Dendritic cell treated with granulocyte-macrophage colony-stimulating factor and Interleukin-4, amounts not matched to agents 40 ng/mL and 50 ng/mL, for 4 days (primary cell): Measurements from ENCODE around the gene ACVR2B.
A peak's percentile ranks its signal among the peaks of the same experiment; 100 is the strongest.

ENCODE experiments used
- H3K27ac Mint-ChIP-seq: one replicate; pipeline ENCODE4 v1.8.0; 2022; ENCODE audit warnings: mild to moderate bottlenecking, mixed read lengths
- H3K27me3 Mint-ChIP-seq: one replicate; pipeline ENCODE4 v1.8.0; 2022; ENCODE audit warnings: mild to moderate bottlenecking, mixed read lengths
- H3K36me3 Mint-ChIP-seq: one replicate; pipeline ENCODE4 v1.8.0; 2022; ENCODE audit warnings: low read depth, mixed read lengths
- H3K4me1 Mint-ChIP-seq: one replicate; pipeline ENCODE4 v1.8.0; 2022; ENCODE audit warnings: low read depth, mixed read lengths
- H3K4me3 Mint-ChIP-seq: one replicate; pipeline ENCODE4 v1.8.0; 2022; ENCODE audit warnings: mild to moderate bottlenecking, moderate library complexity, mixed read lengths
- H3K9me3 Mint-ChIP-seq: one replicate; pipeline ENCODE4 v1.8.0; 2022; ENCODE audit warnings: mixed read lengths
- intact Hi-C: fragments of 100-400 bp; cut with micrococcal nuclease; formaldehyde crosslinking; loops from one replicate; pipeline ENCODE4 v1.15.0; 2022

ACVR2B gene

DNA sequence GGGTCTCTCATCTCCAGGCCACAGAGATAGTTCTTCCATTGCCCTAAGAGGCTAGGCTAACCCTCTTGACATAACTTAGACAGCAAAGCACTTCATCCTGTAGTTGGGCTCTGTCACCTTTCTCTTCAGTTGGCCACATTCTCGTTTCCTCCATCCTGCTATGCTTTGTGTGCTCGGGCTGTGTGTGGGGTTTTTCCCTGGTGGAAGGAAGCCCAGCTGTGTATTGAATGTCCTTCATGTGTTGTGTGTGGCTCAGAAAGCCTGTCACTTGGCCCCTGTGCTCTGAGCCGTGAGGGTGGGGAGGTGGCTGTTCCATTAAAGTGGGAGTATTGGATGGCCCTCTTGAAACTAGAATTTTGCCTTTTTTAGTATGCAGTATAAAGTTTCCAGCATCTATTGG, 33.6 kb downstream of the ACVR2B start:
- H3K9me3 Mint-ChIP-seq = no peaks in the 10 kb centered on the region
- H3K36me3 Mint-ChIP-seq = peaks cover 25% of the 10 kb centered on the region
- no peaks in the 10 kb centered on the region for H3K4me1 Mint-ChIP-seq
- H3K27me3 Mint-ChIP-seq = no peaks in the 10 kb centered on the region
- H3K27ac Mint-ChIP-seq = no peak overlapping the region
- H3K4me3 Mint-ChIP-seq = no peak overlapping the region
- intact Hi-C loops = loop anchor here (10.0 kb wide), 1 partner anchor 513 kb away; no protein-coding TSS in a partner anchor

DNA sequence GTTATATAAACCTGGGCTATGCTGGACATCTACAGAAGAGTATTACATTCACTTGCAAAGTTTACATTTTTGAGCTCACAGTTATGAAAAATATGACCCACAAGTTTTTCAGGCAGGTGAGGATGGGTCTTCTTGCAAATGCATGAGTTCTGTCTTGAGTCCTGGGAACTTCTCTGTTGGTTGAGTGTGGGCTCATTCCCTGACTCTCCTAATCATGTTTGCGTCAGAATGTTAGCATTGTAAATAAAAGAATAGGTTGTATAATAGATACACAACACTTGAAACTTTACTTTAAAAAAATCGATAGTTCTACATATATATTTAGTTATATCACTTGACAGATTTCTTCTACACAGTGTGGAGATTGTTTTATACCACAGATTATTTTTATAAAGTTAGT, 35.3 kb downstream of the ACVR2B start:
- Mint-ChIP-seq H3K36me3 (peaks cover 9% of the 10 kb centered on the region), H3K27ac (no peak overlapping the region), H3K4me1 (no peaks in the 10 kb centered on the region), H3K9me3 (no peaks in the 10 kb centered on the region), H3K4me3 (no peak overlapping the region), H3K27me3 (no peaks in the 10 kb centered on the region)
- intact Hi-C loops = loop anchor here (10.0 kb wide), 1 partner anchor 514 kb away; no protein-coding TSS in a partner anchor

DNA sequence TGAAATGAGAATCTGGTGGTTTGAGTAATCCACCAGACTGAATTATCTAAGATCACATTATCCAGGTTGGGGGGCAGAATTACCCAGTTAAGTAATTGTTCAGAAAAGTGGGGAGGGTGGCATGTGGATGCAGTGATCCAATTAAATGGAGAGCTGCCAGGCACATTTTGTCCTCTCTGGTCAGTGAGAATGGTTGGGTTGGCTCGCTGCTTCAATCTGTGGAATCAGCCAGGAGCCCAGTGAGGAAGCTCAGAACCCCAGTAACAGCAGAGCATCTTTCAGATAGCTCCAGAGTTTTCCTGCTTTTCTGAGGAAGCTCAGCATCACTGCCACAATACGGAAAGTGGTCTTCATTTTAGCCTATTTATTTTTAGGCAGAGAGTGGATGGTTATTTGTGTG, 36.1 kb downstream of the ACVR2B start:
- Mint-ChIP-seq H3K4me3 (no peak overlapping the region), H3K27me3 (no peaks in the 10 kb centered on the region), H3K9me3 (no peaks in the 10 kb centered on the region), H3K27ac (no peak overlapping the region), H3K4me1 (no peaks in the 10 kb centered on the region), H3K36me3 (peaks cover 6% of the 10 kb centered on the region)
- intact Hi-C loops = loop anchor here (10.0 kb wide), 2 partner anchors 515 to 635 kb away; no protein-coding TSS in a partner anchor

DNA sequence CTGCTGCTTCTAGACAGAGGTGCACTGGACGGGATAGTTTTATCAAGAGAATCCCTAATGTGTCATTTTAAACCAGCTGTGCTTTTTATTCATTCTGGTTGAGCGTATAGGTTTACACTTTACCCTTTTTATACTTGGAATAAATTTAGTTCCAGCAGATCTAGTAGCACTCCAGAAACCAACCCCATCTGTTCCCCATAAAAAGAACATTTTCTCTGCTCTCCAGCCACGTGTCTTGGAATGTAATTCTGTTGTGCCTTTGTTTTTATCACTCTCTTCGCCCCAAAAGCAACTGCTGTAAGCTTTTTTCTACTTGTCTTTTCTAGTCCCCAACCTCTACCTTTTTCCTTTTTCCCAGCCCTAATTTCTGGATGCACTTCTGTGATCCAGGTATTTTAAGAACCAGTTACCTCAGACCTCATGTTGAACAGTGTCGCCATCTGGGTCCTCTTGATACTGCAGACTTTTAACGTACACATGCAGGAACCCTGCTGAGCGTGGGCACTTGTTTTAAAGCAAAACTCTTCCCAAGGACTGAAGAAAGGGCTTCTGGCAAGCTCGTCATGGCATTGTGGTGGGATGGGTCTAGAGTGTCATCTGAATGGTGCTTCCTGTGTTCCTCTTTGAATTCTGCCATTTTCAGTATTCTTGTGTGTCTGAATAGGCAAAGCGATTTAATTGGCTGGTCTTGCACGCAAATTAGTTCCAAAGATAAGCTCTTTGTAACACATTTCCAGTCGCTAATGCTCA, 36.8 kb downstream of the ACVR2B start:
- H3K36me3 Mint-ChIP-seq = no peaks in the 10 kb centered on the region
- intact Hi-C loops = loop anchor here (10.0 kb wide), 1 partner anchor 636 kb away; no protein-coding TSS in a partner anchor

DNA sequence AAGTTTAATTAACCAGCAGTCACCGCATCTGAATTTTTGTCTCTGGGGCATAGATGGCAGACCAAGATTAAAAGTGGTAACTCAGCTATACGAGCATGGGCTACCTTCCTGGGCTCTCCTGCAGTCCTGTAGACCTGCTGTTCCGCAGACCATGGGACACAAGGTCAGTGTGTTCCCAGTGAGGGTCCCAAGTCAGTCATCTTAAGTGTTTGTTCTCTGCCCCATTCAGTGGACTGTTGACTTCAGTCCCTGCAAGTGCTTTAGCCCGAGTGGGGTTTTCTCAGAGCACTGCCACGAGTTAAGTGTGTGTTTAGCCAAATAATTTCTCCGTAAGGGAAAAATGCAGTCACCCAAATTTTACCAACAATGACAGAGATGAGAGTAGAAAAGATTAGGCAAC, 37.5 kb downstream of the ACVR2B start:
- Mint-ChIP-seq H3K4me3 (no peak overlapping the region), H3K36me3 (peaks cover under 1% of the 10 kb centered on the region), H3K27ac (no peak overlapping the region), H3K4me1 (no peaks in the 10 kb centered on the region), H3K9me3 (no peaks in the 10 kb centered on the region), H3K27me3 (no peaks in the 10 kb centered on the region)
- intact Hi-C loops = loop anchor here (10.0 kb wide), 1 partner anchor 636 kb away; no protein-coding TSS in a partner anchor

More for the DNA sequence above, 36.8 kb downstream of the ACVR2B start:
- Mint-ChIP-seq H3K9me3 (no peaks in the 10 kb centered on the region), H3K27me3 (no peaks in the 10 kb centered on the region), H3K4me3 (no peak overlapping the region), H3K27ac (no peak overlapping the region), H3K4me1 (no peaks in the 10 kb centered on the region)

DNA sequence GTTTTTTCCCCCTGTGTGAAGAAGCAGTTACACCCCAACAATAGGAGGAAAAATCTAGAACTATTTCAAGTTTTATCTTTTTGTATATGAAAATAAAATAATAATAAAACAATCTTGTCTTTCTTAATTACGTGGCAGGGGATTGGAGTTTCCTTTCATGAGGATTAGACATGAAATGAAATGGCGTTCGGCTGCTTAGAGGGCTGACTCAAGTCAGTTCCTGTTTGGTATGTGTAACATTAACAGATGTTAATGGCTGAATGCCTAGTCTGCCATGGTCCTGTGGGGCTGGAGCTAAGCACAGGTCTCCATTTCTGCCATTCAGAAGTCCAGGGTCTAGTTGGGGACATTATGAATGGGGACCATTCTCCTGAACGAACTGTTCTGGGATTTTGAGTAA, 39.3 kb downstream of the ACVR2B start:
- intact Hi-C loops = loop anchor here (10.0 kb wide), 1 partner anchor 638 kb away; no protein-coding TSS in a partner anchor
- H3K9me3 Mint-ChIP-seq = no peaks in the 10 kb centered on the region
- no peak overlapping the region for H3K27ac Mint-ChIP-seq
- H3K4me3 Mint-ChIP-seq = no peak overlapping the region
- no peaks in the 10 kb centered on the region for H3K27me3 Mint-ChIP-seq
- peaks cover 13% of the 10 kb centered on the region for H3K4me1 Mint-ChIP-seq
- H3K36me3 Mint-ChIP-seq = peaks cover 6% of the 10 kb centered on the region

DNA sequence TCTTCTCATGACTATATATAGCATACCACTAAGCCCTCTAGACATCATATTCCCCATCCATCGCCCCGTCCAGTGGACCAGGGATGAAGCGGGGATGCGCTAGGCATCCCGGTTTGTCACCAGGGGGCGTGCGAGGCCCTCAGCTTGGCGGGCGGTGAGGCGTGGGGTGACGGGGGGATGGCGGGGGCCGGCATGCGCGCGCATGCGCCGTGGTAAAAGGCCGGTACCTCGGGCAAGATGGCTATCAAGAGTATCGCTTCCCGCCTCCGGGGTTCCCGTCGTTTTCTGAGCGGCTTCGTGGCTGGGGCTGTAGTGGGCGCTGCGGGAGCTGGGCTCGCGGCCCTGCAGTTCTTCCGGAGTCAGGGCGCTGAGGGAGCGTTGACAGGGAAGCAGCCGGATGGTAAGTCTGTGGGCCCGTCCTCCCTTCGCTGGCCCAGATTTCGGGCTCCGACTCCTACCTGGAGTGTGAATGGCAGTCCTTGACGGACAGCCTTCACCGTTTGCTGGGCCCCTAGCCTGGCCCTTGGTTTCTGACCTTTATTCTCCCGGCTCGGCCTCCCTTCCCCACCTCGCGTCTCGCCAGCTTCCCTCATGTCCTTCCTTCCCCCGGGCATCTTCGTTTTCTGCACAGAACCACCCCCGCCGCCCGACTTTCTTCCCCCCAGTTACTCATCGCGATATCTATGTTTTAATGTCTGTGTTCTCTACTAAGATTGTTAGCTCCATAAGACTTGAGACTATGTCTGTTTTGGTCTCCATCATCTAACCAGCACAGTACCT, 42.6 kb downstream of the ACVR2B start, which contains the start of gene EXOG:
TSS of gene EXOG (plus strand) at position 210 of the 780 bp plus-strand sequence. CDS start at position 238, 28 bp downstream.
- H3K36me3 Mint-ChIP-seq = peaks cover 20% of the 10 kb centered on the region
- H3K4me3 Mint-ChIP-seq = peak within 1 kb of the TSS; percentile 85
- intact Hi-C loops = loop anchor here (10.0 kb wide), 1 partner anchor 642 kb away; no protein-coding TSS in a partner anchor
- no peaks in the 10 kb centered on the region for H3K9me3 Mint-ChIP-seq
- H3K27ac Mint-ChIP-seq = peak within 1 kb of the TSS; percentile 93
- H3K27me3 Mint-ChIP-seq = no peaks in the 10 kb centered on the region
- H3K4me1 Mint-ChIP-seq = peaks cover 19% of the 10 kb centered on the region

DNA sequence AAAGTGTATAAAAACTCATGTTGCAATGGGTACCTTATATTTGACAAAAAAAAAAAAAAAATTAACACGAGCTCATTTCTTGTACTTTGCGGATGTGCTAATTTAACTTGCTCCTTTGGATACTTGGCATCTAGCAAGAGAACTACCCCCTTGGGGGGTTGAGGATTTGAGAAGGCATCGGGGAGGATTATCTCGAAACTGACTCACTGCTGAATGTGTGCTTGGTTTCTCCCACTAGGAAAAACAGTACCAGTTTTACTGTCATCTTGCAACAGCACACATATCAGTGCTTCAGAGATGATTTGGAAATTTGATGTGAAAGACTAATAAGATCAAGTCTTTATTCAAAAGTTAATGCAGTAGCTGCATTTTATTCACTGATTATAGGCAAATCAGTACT, 43.3 kb downstream of the ACVR2B start:
- H3K27ac Mint-ChIP-seq = peak overlapping the region; percentile 93
- intact Hi-C loops = loop anchor here (10.0 kb wide), 1 partner anchor 642 kb away; no protein-coding TSS in a partner anchor
- no peaks in the 10 kb centered on the region for H3K9me3 Mint-ChIP-seq
- H3K27me3 Mint-ChIP-seq = no peaks in the 10 kb centered on the region
- H3K4me3 Mint-ChIP-seq = peak overlapping the region; percentile 85
- H3K36me3 Mint-ChIP-seq = peaks cover 27% of the 10 kb centered on the region
- H3K4me1 Mint-ChIP-seq = peaks cover 19% of the 10 kb centered on the region

DNA sequence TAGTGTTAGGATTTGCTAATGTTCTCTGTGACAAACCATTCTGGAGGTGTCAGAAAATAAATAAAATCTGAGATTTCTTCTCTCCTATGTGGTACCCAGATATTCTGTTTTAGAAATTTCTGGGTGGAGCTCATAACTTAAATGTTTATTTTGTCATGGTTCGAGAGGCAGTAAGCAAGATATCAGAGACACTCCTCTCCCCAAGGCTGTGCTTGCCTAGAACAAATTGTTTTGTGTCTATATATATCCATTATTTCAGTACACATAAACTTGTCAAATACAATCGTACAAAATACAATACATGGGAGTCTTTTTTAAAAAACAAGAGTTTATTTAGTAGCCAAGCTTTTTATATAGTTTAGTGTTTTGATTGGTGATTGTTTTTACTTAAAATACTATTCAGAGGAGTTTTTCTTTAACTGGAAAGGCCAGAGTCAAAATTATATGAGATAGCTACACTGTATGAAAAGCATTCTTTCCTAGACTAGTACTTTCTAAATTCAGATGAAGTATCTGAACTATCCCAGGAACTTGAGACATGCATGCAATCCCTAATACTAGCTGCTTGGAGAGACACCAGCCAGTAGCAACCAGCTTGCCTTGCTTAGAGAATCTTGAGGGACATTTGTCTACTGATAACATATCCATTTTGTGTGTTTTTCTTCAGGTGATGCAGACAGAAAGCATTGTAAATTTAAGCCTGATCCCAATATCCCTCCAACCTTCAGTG, 47.2 kb downstream of the ACVR2B start:
- H3K4me3 Mint-ChIP-seq = no peak overlapping the region
- peaks cover 19% of the 10 kb centered on the region for H3K4me1 Mint-ChIP-seq
- peaks cover 48% of the 10 kb centered on the region for H3K36me3 Mint-ChIP-seq
- H3K27me3 Mint-ChIP-seq = no peaks in the 10 kb centered on the region
- no peak overlapping the region for H3K27ac Mint-ChIP-seq
- no peaks in the 10 kb centered on the region for H3K9me3 Mint-ChIP-seq
- intact Hi-C loops = no loop called here

DNA sequence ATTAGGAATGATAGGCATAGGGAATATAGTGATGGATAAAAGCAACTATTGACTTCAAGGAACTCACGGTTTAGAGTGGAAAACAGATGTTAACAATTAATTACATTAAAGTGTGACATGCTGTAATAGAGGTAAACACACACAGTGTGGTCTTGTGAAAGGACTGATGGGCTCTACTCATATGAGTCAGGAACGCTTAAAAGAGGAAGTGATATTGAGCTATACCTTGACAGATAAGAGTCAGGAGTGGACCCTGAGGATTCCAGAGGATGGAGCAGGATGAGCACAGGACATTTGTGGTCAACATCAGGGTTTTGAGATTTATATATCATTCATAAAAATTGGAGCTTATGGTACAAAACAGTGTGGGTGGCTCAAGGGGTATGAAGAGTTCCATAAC, 53.4 kb downstream of the ACVR2B start:
- Mint-ChIP-seq H3K27ac (no peak overlapping the region), H3K36me3 (peaks cover 50% of the 10 kb centered on the region), H3K9me3 (no peaks in the 10 kb centered on the region), H3K4me1 (no peaks in the 10 kb centered on the region), H3K4me3 (no peak overlapping the region), H3K27me3 (no peaks in the 10 kb centered on the region)
- intact Hi-C loops = no loop called here

DNA sequence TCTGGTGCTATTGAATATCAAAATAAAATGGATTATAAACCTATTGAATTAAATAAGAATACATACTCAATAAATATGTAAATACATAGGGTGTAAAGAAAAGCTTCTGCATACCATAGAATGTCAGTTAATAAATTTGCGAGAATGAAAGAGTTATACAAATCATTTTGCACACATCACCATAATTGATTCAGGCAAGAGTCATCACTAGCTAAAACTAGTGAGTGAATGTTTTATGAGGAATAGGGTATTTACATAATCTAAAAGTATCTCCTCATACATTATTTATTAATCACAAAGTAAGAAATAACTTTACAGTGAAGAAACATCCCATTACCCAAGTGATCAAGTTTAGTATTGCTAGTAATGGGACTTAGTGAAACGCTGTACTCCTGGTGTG, 56.0 kb downstream of the ACVR2B start:
- intact Hi-C loops = no loop called here
- Mint-ChIP-seq H3K4me1 (no peaks in the 10 kb centered on the region), H3K4me3 (no peak overlapping the region), H3K36me3 (peaks cover 53% of the 10 kb centered on the region), H3K9me3 (no peaks in the 10 kb centered on the region), H3K27ac (no peak overlapping the region), H3K27me3 (no peaks in the 10 kb centered on the region)

DNA sequence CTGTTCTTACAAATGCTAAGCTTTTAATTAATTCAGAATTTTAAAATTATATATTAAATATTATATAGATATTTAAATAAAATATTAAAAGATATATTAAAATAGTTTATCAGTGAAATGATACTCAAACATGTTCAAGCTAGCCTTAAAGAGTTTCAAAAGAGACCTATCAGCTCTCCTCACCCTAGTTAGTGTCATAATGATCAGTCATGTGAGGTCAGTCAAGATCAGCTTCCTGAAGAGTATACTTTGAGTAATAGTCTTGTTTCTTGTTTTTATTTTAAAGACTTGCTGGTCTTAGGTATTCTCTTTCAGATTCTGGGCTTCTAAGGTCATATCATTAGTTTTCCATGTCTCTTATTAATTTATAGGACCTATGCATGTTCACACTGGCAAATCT, 56.9 kb downstream of the ACVR2B start:
- Mint-ChIP-seq H3K27ac (no peak overlapping the region), H3K9me3 (no peaks in the 10 kb centered on the region), H3K27me3 (no peaks in the 10 kb centered on the region), H3K4me3 (no peak overlapping the region), H3K36me3 (peaks cover 51% of the 10 kb centered on the region), H3K4me1 (no peaks in the 10 kb centered on the region)
- intact Hi-C loops = no loop called here

DNA sequence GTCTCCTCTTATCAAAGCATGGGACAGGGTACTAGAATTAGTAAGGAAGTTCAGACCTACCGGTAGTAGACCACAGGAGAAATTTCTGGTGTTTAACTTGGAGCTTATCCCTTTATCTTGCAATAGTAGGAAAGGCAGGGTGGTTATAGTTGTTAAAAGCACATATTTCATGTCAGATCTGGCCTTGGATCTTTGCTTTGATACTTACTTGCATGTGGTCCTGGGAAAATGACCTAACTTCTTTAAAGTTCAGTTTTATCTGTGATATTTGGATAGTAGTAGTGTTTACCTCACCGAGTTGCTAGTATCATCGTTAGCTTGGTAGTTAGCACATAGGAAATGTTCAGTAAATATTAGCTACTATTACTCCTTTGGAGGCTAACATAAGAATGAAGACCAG, 57.9 kb downstream of the ACVR2B start:
- H3K36me3 Mint-ChIP-seq = peaks cover 51% of the 10 kb centered on the region
- H3K27ac Mint-ChIP-seq = no peak overlapping the region
- no peaks in the 10 kb centered on the region for H3K27me3 Mint-ChIP-seq
- H3K9me3 Mint-ChIP-seq = no peaks in the 10 kb centered on the region
- intact Hi-C loops = no loop called here
- no peaks in the 10 kb centered on the region for H3K4me1 Mint-ChIP-seq
- H3K4me3 Mint-ChIP-seq = no peak overlapping the region
